Activated CD4-positive, alpha-beta T cell treated with anti-CD3 and anti-CD28 coated beads, Interleukin-2, amount 10 ng/mL, durations not matched to agents 24 days and 14 days (primary cell): ENCODE measurements around the gene OR10A2. TPM values are rescaled to one million over a fixed set of nuclear protein-coding genes. Genes with fewer than 3 reads are reported as not detected.
"Not testable (repeated sequence)": the region's sequence is repeated elsewhere in the genome, so short reads cannot be mapped to it uniquely, and the experiment has no call there.

Source experiments
- DNase-seq: peaks from one replicate; pipeline ENCODE4 v3.0.0; 2022
- H3K27ac Mint-ChIP-seq: one replicate; pipeline ENCODE4 v1.8.0; 2022; ENCODE audit warnings: mild to moderate bottlenecking, mixed read lengths
- H3K27me3 Mint-ChIP-seq: one replicate; pipeline ENCODE4 v1.8.0; 2022; ENCODE audit warnings: mixed read lengths
- H3K36me3 Mint-ChIP-seq: one replicate; pipeline ENCODE4 v1.8.0; 2022; ENCODE audit warnings: low read depth, mild to moderate bottlenecking, mixed read lengths
- H3K4me1 Mint-ChIP-seq: one replicate; pipeline ENCODE4 v1.8.0; 2021; ENCODE audit warnings: mixed read lengths
- H3K4me3 Mint-ChIP-seq: one replicate; pipeline ENCODE4 v1.8.0; 2022; ENCODE audit warnings: mild to moderate bottlenecking, moderate library complexity, mixed read lengths
- H3K9me3 Mint-ChIP-seq: one replicate; pipeline ENCODE4 v1.8.0; 2021; ENCODE audit warnings: mixed read lengths
- intact Hi-C: fragments of 100-400 bp; cut with micrococcal nuclease; formaldehyde crosslinking; loops from one replicate; pipeline ENCODE4 v1.15.1; 2023
- total RNA-seq: library from RNA; stranded (reverse); gene quantifications from 2 replicates; pipeline ENCODE4 v1.2.3, GENCODE V29; 2022

The OR10A2 gene
- total RNA-seq, 1 donor from 2014 or later: not detected

- no peaks in the 10 kb centered on the region for H3K9me3 Mint-ChIP-seq
- intact Hi-C loops: no loop called here
- peaks cover 2% of the 10 kb centered on the region for H3K4me1 Mint-ChIP-seq
- no peak for DNase-seq
- H3K27ac Mint-ChIP-seq: no peak overlapping the region
- no peaks in the 10 kb centered on the region for H3K36me3 Mint-ChIP-seq
- peaks cover 7% of the 10 kb centered on the region for H3K27me3 Mint-ChIP-seq
- no peak overlapping the region for H3K4me3 Mint-ChIP-seq
These were observed 36.1 kb downstream of the OR10A2 start for GRCh38 chr11:6898911-6899310.

GRCh38 chr11:6900327-6900999 lies 37.6 kb downstream of the OR10A2 start:
- intact Hi-C loops: no loop called here
- H3K4me3 Mint-ChIP-seq: no peak overlapping the region
- no peaks in the 10 kb centered on the region for H3K4me1 Mint-ChIP-seq
- H3K27ac Mint-ChIP-seq: no peak overlapping the region
- no peaks in the 10 kb centered on the region for H3K36me3 Mint-ChIP-seq
- H3K27me3 Mint-ChIP-seq: peaks cover 6% of the 10 kb centered on the region
- no peak for DNase-seq
- H3K9me3 Mint-ChIP-seq: no peaks in the 10 kb centered on the region

- H3K36me3 Mint-ChIP-seq, intact Hi-C loops, H3K9me3 Mint-ChIP-seq, H3K4me3 Mint-ChIP-seq, H3K4me1 Mint-ChIP-seq, H3K27ac Mint-ChIP-seq, H3K27me3 Mint-ChIP-seq, DNase-seq: not testable (repeated sequence)
These were observed 41.9 kb downstream of the OR10A2 start for GRCh38 chr11:6904804-6905203.

GRCh38 chr11:6911378-6911777 lies 48.5 kb downstream of the OR10A2 start:
- no peak overlapping the region for H3K4me3 Mint-ChIP-seq
- intact Hi-C loops: no loop called here
- no peaks in the 10 kb centered on the region for H3K27me3 Mint-ChIP-seq

GRCh38 chr11:6911948-6912347 lies 49.1 kb downstream of the OR10A2 start:
- Mint-ChIP-seq H3K4me1 (no peaks in the 10 kb centered on the region), H3K4me3 (no peak overlapping the region), H3K27me3 (no peaks in the 10 kb centered on the region), H3K27ac (no peak overlapping the region), H3K36me3 (no peaks in the 10 kb centered on the region), H3K9me3 (no peaks in the 10 kb centered on the region)
- DNase-seq: no peak
- intact Hi-C loops: no loop called here

More at GRCh38 chr11:6911378-6911777, 48.5 kb downstream of the OR10A2 start:
- Mint-ChIP-seq H3K27ac (peak overlapping the region; percentile 1), H3K4me1 (no peaks in the 10 kb centered on the region), H3K36me3 (no peaks in the 10 kb centered on the region), H3K9me3 (no peaks in the 10 kb centered on the region)
- no peak for DNase-seq

GRCh38 chr11:6919698-6920097 lies 56.8 kb downstream of the OR10A2 start:
- peaks cover 8% of the 10 kb centered on the region for H3K9me3 Mint-ChIP-seq
- intact Hi-C loops: loop anchor here (10.0 kb wide), 1 partner anchor 105 kb away; no protein-coding TSS in a partner anchor
- no peaks in the 10 kb centered on the region for H3K36me3 Mint-ChIP-seq
- peaks cover 15% of the 10 kb centered on the region for H3K27me3 Mint-ChIP-seq
- no peak overlapping the region for H3K27ac Mint-ChIP-seq
- H3K4me1 Mint-ChIP-seq: no peaks in the 10 kb centered on the region
- no peak for DNase-seq
- H3K4me3 Mint-ChIP-seq: no peak overlapping the region

GRCh38 chr11:6920702-6921101 lies 57.8 kb downstream of the OR10A2 start, which contains the start of gene OR2D3:
Gene OR2D3, plus strand, starts transcription at chr11:6921002. Its CDS starts 0 bp downstream, at chr11:6921002.
- intact Hi-C loops: loop anchor here (10.0 kb wide), 1 partner anchor 106 kb away; no protein-coding TSS in a partner anchor
- peaks cover 4% of the 10 kb centered on the region for H3K4me1 Mint-ChIP-seq
- H3K9me3 Mint-ChIP-seq: peaks cover 9% of the 10 kb centered on the region
- no peak for DNase-seq
- peaks cover 19% of the 10 kb centered on the region for H3K27me3 Mint-ChIP-seq
- no peak within 1 kb of the TSS for H3K4me3 Mint-ChIP-seq
- H3K27ac Mint-ChIP-seq: no peak within 1 kb of the TSS
- no peaks in the 10 kb centered on the region for H3K36me3 Mint-ChIP-seq

Other genes starting within 250 kb of the OR10A2 start
- 32.2 and 35.2 TPM in 2 replicates for gene TPP1, start 243.6 kb upstream of the OR10A2 start, total RNA-seq
- gene DCHS1, start 207.2 kb upstream of the OR10A2 start, total RNA-seq: 0.35 and 0.36 TPM in 2 replicates
- 135 and 146 TPM in 2 replicates for gene MRPL17, start 179.7 kb upstream of the OR10A2 start, total RNA-seq
- 0.62 and 0.70 TPM in 2 replicates for gene OR2AG2, start 91.1 kb upstream of the OR10A2 start, total RNA-seq
- not detected in 2 replicates for gene OR2AG1, start 80.0 kb upstream of the OR10A2 start, total RNA-seq
- gene OR6A2, start 63.4 kb upstream of the OR10A2 start, total RNA-seq: 0.35 and 0.50 TPM in 2 replicates
- not detected in 2 replicates for gene OR10A5, start 17.4 kb upstream of the OR10A2 start, total RNA-seq
- not detected in 2 replicates for gene OR10A4, start 13.6 kb downstream of the OR10A2 start, total RNA-seq
- 0.36 and 0.72 TPM in 2 replicates for gene OR2D2, start 29.4 kb downstream of the OR10A2 start, total RNA-seq
- gene OR2D3, start 57.9 kb downstream of the OR10A2 start, total RNA-seq: not detected in 2 replicates
- 3.4 and 3.6 TPM in 2 replicates for gene ZNF215, start 63.4 kb downstream of the OR10A2 start, total RNA-seq
- gene ZNF214, start 157.3 kb downstream of the OR10A2 start, total RNA-seq: not detected in 2 replicates
- gene NLRP14, start 157.4 kb downstream of the OR10A2 start, total RNA-seq: 0.09 and 0.21 TPM in 2 replicates
- gene RBMXL2, start 225.9 kb downstream of the OR10A2 start, total RNA-seq: not detected in 2 replicates